ENCODE results near the gene SNCB. TPM values are rescaled to one million over a fixed set of nuclear protein-coding genes. Genes with fewer than 3 reads are reported as not detected.
"Not testable (repeated sequence)": the region's sequence is repeated elsewhere in the genome, so short reads cannot be mapped to it uniquely, and the experiment has no call there.

The SNCB gene
- total RNA-seq, 1 donor from 2014 or later: 1.4 TPM

- DNase-seq: no peak
These were observed 8.7 kb downstream of the SNCB start for GRCh38 chr5:176621661-176622079.

- no peak for DNase-seq
These were observed 9.9 kb downstream of the SNCB start for GRCh38 chr5:176620333-176620981.

- no peak for DNase-seq
These were observed 10.6 kb downstream of the SNCB start for GRCh38 chr5:176619569-176620332.

GRCh38 chr5:176619203-176619568, 11.1 kb downstream of the SNCB start:
- DNase-seq: peak; percentile 93

- no peak for DNase-seq
These were observed 11.6 kb downstream of the SNCB start for GRCh38 chr5:176618783-176619182.

GRCh38 chr5:176616511-176616910, 13.8 kb downstream of the SNCB start:
- DNase-seq: no peak

GRCh38 chr5:176614805-176615478, 15.4 kb downstream of the SNCB start:
- DNase-seq: peak; percentile 88

GRCh38 chr5:176612855-176613254, 17.5 kb downstream of the SNCB start:
- no peak for DNase-seq

GRCh38 chr5:176612008-176612407, 18.3 kb downstream of the SNCB start:
- no peak for DNase-seq

- peak; percentile 94 for DNase-seq
These were observed 18.9 kb downstream of the SNCB start for GRCh38 chr5:176611435-176611834.

- DNase-seq: no peak
These were observed 19.9 kb downstream of the SNCB start for GRCh38 chr5:176610435-176610773.

GRCh38 chr5:176609724-176610434, 20.5 kb downstream of the SNCB start, which contains the start of gene GPRIN1:
GPRIN1 (minus strand) TSS chr5:176610156; CDS start chr5:176599834, 10,322 bp downstream.
- DNase-seq: peak; percentile 71

- peak; percentile 43 for DNase-seq
These were observed 21.2 kb downstream of the SNCB start for GRCh38 chr5:176608937-176609723.

GRCh38 chr5:176608142-176608705, 22.1 kb downstream of the SNCB start:
- DNase-seq: no peak

- DNase-seq: no peak
These were observed 23.5 kb downstream of the SNCB start for GRCh38 chr5:176606875-176607274.

GRCh38 chr5:176606032-176606431, 24.3 kb downstream of the SNCB start:
- DNase-seq: no peak

GRCh38 chr5:176603091-176603490, 27.2 kb downstream of the SNCB start:
- no peak for DNase-seq

- DNase-seq: no peak
These were observed 28.3 kb downstream of the SNCB start for GRCh38 chr5:176601901-176602482.

- DNase-seq: not testable (repeated sequence)
These were observed 30.4 kb downstream of the SNCB start for GRCh38 chr5:176599749-176600430.

Data from dermis blood vessel endothelial cell (primary cell).